Mesenchymal stem cell (in vitro differentiated cells and primary cell): ENCODE results near the gene CALML6.

Experiments used
- DNase-seq: peaks from one replicate; pipeline ENCODE4 v3.0.0-alpha.2; 2013
- H2AFZ ChIP-seq: one replicate; pipeline ENCODE4 v1.6.1; 2013; ENCODE audit warnings: low read depth, mild to moderate bottlenecking, control low read depth, inconsistent platforms, low read length, moderate library complexity
- H2AK5ac ChIP-seq: 2 replicates; pipeline ENCODE4 v1.6.1; 2013; ENCODE audit warnings: low read length, moderate library complexity, mild to moderate bottlenecking, inconsistent platforms; ENCODE audit not compliant: severe bottlenecking
- H2BK120ac ChIP-seq: one replicate; pipeline ENCODE4 v1.6.1; 2013; ENCODE audit warnings: low read depth, mild to moderate bottlenecking, inconsistent platforms, low read length, moderate library complexity
- H2BK12ac ChIP-seq, 2 experiments: one replicate each; pipeline ENCODE4 v1.6.1; 2013; ENCODE audit warnings: inconsistent platforms in 2 of 2, low read length in 2 of 2, mild to moderate bottlenecking in 2 of 2, moderate library complexity in 2 of 2, control low read depth in 1 of 2
- H2BK15ac ChIP-seq: one replicate; pipeline ENCODE4 v1.6.1; 2013; ENCODE audit warnings: mild to moderate bottlenecking, low read depth, inconsistent platforms; ENCODE audit not compliant: poor library complexity, severe bottlenecking
- H2BK5ac ChIP-seq: 2 replicates; pipeline ENCODE4 v1.6.1; 2013; ENCODE audit warnings: low read depth, mild to moderate bottlenecking, low read length, control low read depth, inconsistent platforms; ENCODE audit not compliant: poor library complexity, severe bottlenecking
- H3K14ac ChIP-seq, 2 experiments: one replicate each; pipeline ENCODE4 v1.6.1; 2013; ENCODE audit warnings: inconsistent platforms in 2 of 2, low read length in 2 of 2, control low read depth in 1 of 2, mild to moderate bottlenecking in 1 of 2, moderate library complexity in 1 of 2
- H3K18ac ChIP-seq, 2 experiments: one replicate each; pipeline ENCODE4 v1.6.1; 2013; ENCODE audit warnings: inconsistent platforms in 2 of 2, low read length in 2 of 2, control low read depth in 1 of 2, low read depth in 1 of 2, mild to moderate bottlenecking in 1 of 2
- H3K23ac ChIP-seq, 2 experiments: one replicate each; pipeline ENCODE4 v1.6.1; 2013; ENCODE audit warnings: inconsistent platforms in 2 of 2, low read length in 2 of 2, mild to moderate bottlenecking in 2 of 2, moderate library complexity in 2 of 2, control low read depth in 1 of 2
- H3K27ac ChIP-seq: 2 replicates; pipeline ENCODE4 v1.5.1; 2013; ENCODE audit warnings: mild to moderate bottlenecking, moderate library complexity, low read length, control low read depth, inconsistent platforms; ENCODE audit not compliant: poor library complexity, severe bottlenecking
- H3K27me3 ChIP-seq, 2 experiments: 2 replicates each; pipeline versions ENCODE4 v1.6.1 to v1.7.0; 2013; ENCODE audit warnings: low read length in 2 of 2, mild to moderate bottlenecking in 2 of 2, moderate library complexity in 2 of 2, control low read depth in 1 of 2, inconsistent platforms in 1 of 2; ENCODE audit not compliant: control insufficient read depth in 1 of 2, insufficient read depth in 1 of 2
- H3K36me3 ChIP-seq, 2 experiments: 2 replicates each; pipeline versions ENCODE4 v1.6.1 to v1.7.0; 2013; ENCODE audit warnings: low read length in 2 of 2, control low read depth in 1 of 2, inconsistent platforms in 1 of 2, low read depth in 1 of 2, mild to moderate bottlenecking in 1 of 2; ENCODE audit not compliant: insufficient read depth in 2 of 2, control insufficient read depth in 1 of 2
- H3K4ac ChIP-seq, 2 experiments: one replicate each; pipeline ENCODE4 v1.6.1; 2013; ENCODE audit warnings: inconsistent platforms in 2 of 2, low read length in 2 of 2, mild to moderate bottlenecking in 2 of 2, moderate library complexity in 2 of 2, control low read depth in 1 of 2, low read depth in 1 of 2
- H3K4me1 ChIP-seq: 2 replicates; pipeline ENCODE4 v1.6.1; 2013; ENCODE audit warnings: low read depth, low read length, control low read depth; ENCODE audit not compliant: control insufficient read depth, insufficient read depth
- H3K4me2 ChIP-seq: 2 replicates; pipeline ENCODE4 v1.6.1; 2013; ENCODE audit warnings: low read length, mild to moderate bottlenecking, inconsistent platforms; ENCODE audit not compliant: poor library complexity, severe bottlenecking
- H3K4me3 ChIP-seq, 2 experiments: 2 replicates each; pipeline versions ENCODE4 v1.5.1 to v1.7.0; 2013; ENCODE audit warnings: low read length in 2 of 2, mild to moderate bottlenecking in 2 of 2, control low read depth in 1 of 2, low read depth in 1 of 2; ENCODE audit not compliant: insufficient read depth in 1 of 2
- H3K79me1 ChIP-seq: replicated peaks from 2 replicates; pipeline ENCODE4 v1.6.1; 2013; ENCODE audit warnings: mild to moderate bottlenecking, control low read depth, low read length, inconsistent platforms; ENCODE audit not compliant: poor library complexity, severe bottlenecking
- H3K9ac ChIP-seq: 2 replicates; pipeline ENCODE4 v1.7.0; 2013; ENCODE audit warnings: mild to moderate bottlenecking, low read length, moderate library complexity
- H3K9me3 ChIP-seq: 2 replicates; pipeline ENCODE4 v1.7.0; 2013; ENCODE audit warnings: mild to moderate bottlenecking, low read length; ENCODE audit not compliant: control insufficient read depth
- H4K8ac ChIP-seq: one replicate; pipeline ENCODE4 v1.6.1; 2013; ENCODE audit warnings: inconsistent platforms, mild to moderate bottlenecking, low read length, moderate library complexity
- H4K91ac ChIP-seq: one replicate; pipeline ENCODE4 v1.6.1; 2013; ENCODE audit warnings: mild to moderate bottlenecking, low read length, inconsistent platforms
- WGBS: methylation state at CpG from one replicate; pipeline ENCODE4 v1.1.7; 2013; ENCODE audit warnings: mixed read lengths; 5-methylcytosine and 5-hydroxymethylcytosine counted together

The CALML6 gene

DNA sequence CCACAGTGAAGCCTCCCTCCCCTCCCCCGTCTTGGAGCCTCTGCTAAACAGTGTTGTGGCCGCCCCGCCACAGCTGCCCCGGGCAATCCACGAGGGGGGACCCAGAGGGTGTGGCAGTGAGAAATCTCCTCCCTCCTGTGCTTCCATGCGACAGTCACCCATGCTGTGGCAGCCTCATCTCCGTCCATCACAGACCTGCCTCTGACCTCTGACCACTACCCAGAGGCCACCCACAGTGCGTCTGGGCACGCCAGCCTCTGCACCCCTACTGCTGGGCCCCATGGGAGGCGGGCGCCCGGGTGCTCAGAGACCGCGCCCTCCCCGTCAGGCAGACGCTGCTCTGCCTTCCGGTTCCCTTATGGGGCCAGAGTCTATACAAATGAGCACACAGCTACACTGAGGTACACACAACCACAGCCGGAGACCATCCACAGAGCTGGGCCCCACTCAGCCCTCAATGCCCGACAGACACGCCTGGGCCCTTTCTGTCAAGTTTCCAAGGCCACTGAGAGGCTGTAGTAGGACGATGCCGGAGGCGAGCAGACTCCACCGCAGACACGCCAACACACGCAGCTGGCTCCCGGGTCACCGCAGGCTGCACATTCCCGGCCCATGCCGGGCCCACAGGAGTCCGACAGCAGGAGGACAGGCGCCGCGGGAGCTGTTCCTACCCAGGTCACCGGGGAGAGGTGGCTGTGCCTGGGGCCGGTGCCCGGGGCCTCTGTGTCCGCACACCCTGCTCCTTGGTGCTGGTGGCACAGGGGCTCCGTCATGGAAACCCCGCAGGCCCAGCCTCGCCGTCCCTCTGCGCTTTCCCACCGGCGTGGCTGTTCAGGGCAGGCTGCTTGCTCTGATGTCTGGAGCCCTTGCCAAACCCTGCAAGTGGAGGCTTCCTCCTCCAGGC, 27.9 kb downstream of the CALML6 start:
- WGBS, result 87% methylated on average over 45 of the region's 45 CpGs
- Histone ChIP-seq H2AK5ac (no peak overlapping the region), H2BK15ac (peak overlapping the region; percentile 29), H3K14ac (no peak overlapping the region), H3K9ac (no peak overlapping the region), H3K23ac (no peak overlapping the region), H2BK12ac (no peak overlapping the region), H3K4ac (no peak overlapping the region), H3K27ac (no peak overlapping the region), H3K9me3 (no peaks in the 10 kb centered on the region), H4K91ac (no peak overlapping the region), H3K4me3 (no peak overlapping the region), H3K79me1 (no peaks in the 10 kb centered on the region), H3K4me1 (peaks cover 8% of the 10 kb centered on the region), H3K36me3 (no peaks in the 10 kb centered on the region), H2AFZ (no peak overlapping the region), H2BK120ac (no peak overlapping the region), H2BK5ac (no peak overlapping the region), H3K18ac (no peak overlapping the region), H4K8ac (no peak overlapping the region), H3K27me3 (peaks cover 7 to 89% of the 10 kb centered on the region in 2 experiments), H3K4me2 (no peak overlapping the region)
- no peak for DNase-seq

DNA sequence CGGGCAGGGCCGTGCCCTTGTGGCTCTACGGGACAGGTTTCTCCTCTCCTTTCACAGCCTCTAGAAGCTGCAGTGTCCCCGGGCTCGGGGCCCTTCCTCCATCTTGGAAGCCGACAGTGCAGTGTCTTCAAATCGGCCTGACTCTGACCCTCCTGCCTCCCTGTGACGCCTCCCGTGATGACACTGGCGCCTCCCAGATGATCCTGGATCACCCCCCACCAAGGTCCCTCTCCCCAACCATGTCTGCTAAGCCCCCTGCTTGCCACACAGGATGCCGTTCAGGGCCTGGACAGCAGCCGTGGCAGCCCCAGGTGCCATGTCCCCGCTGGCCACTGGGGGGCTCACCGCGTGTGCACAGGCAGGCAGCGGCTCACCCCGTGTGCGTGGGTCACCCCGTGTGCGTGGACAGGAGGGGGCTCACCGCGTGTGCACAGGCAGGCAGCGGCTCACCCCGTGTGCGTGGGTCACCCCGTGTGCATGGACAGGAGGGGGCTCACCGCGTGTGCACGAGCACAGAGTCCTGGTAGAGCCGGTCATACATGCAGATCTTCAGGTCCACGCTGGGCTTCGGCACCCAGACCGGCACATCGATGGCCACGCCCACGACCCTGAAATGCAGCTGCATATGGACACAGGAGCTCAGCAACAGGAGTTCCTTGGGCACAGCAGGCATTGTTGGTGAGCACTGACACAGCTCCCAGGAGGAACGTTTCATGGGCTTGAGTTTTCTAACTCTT, 28.9 kb downstream of the CALML6 start:
- H3K27ac ChIP-seq, result no peak overlapping the region
- H2AFZ ChIP-seq, result peak overlapping the region; percentile 88
- no peaks in the 10 kb centered on the region for H3K36me3 ChIP-seq
- H2BK5ac ChIP-seq, result no peak overlapping the region
- no peak overlapping the region for H2AK5ac ChIP-seq
- H3K4me1 ChIP-seq, result peaks cover 8% of the 10 kb centered on the region
- H3K4me2 ChIP-seq, result peak overlapping the region; percentile 58
- H2BK120ac ChIP-seq, result no peak overlapping the region
- H3K9me3 ChIP-seq, result no peaks in the 10 kb centered on the region
- peak; percentile 41 for DNase-seq
- H3K27me3 ChIP-seq, result peaks cover 7 to 84% of the 10 kb centered on the region in 2 experiments
- WGBS, result 23% methylated on average over 37 of the region's 37 CpGs
- peak overlapping the region in 1 of 2 experiments; percentile 82 for H3K14ac ChIP-seq
- peak overlapping the region in 1 of 2 experiments; percentile 32 for H3K4me3 ChIP-seq
- H3K79me1 ChIP-seq, result no peaks in the 10 kb centered on the region
- H2BK15ac ChIP-seq, result no peak overlapping the region
- H4K8ac ChIP-seq, result no peak overlapping the region
- H3K23ac ChIP-seq, result no peak overlapping the region
- no peak overlapping the region for H3K4ac ChIP-seq
- H2BK12ac ChIP-seq, result no peak overlapping the region
- peak overlapping the region in 1 of 2 experiments; percentile 49 for H3K18ac ChIP-seq
- no peak overlapping the region for H4K91ac ChIP-seq
- no peak overlapping the region for H3K9ac ChIP-seq

DNA sequence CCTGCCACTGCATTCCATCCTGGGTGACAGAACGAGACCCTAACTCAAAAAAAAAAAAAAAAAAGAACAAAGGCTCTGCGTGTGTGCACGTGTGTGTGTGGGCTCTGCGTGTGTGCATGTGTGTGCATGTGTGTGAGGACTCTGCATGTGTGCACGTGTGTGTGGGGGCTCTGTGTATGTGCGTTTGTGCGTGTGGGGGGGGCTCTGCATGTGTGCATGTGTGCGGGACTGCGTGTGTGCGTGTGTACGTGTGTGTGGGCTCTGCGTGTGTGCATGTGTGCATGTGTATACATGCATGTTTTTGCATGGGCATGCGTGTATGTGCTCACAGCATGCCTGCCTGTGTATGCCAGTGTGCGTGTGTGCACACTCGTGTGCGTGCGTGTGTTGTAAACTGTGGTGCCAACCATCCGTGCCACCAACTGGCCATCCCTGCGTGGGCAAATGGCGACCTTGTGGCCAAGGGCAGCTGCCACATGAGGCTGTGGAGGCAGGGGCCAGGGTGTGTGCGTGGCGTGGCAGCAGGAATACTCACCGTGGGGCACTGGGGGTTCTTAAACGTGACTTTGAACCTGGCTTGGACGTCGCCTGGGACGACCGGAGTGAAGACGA, 30.8 kb downstream of the CALML6 start:
- no peak overlapping the region for H3K4ac ChIP-seq
- H3K9me3 ChIP-seq, result no peaks in the 10 kb centered on the region
- H3K79me1 ChIP-seq, result no peaks in the 10 kb centered on the region
- no peak overlapping the region for H3K4me2 ChIP-seq
- H2BK12ac ChIP-seq, result no peak overlapping the region
- no peak overlapping the region for H3K27ac ChIP-seq
- DNase-seq, result no peak
- H4K91ac ChIP-seq, result peak overlapping the region; percentile 69
- no peak overlapping the region for H3K9ac ChIP-seq
- H3K18ac ChIP-seq, result no peak overlapping the region
- H3K23ac ChIP-seq, result no peak overlapping the region
- H2BK15ac ChIP-seq, result no peak overlapping the region
- H2AFZ ChIP-seq, result no peak overlapping the region
- no peaks in the 10 kb centered on the region for H3K36me3 ChIP-seq
- 89% methylated on average over 29 of the region's 29 CpGs for WGBS
- H2BK120ac ChIP-seq, result no peak overlapping the region
- H3K27me3 ChIP-seq, result peaks cover 4 to 80% of the 10 kb centered on the region in 2 experiments
- H4K8ac ChIP-seq, result no peak overlapping the region
- H3K4me3 ChIP-seq, result no peak overlapping the region
- no peak overlapping the region for H2AK5ac ChIP-seq
- H2BK5ac ChIP-seq, result no peak overlapping the region
- H3K4me1 ChIP-seq, result peaks cover 8% of the 10 kb centered on the region
- no peak overlapping the region for H3K14ac ChIP-seq

DNA sequence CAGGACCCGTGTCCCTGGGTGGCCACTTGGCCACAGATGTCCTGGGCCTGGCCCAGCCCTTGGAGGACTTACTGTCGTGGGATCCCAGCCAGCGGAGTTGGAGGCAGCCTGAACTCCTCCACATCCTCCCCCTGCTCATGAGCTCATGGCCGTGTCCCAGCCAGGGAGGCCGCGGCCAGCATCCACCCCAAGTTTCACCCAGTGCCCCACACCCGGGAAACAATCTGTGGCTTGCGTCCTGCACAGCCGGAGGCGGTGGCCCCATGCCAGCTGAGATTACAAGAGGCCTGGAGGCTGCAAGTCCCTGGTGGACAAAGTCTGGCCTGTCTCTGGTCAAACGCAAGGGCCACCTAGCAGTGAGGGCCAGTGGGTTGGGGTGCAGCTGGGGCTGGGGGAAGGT, 31.5 kb downstream of the CALML6 start:
- Histone ChIP-seq H2BK15ac (no peak overlapping the region), H3K27ac (no peak overlapping the region), H2BK120ac (no peak overlapping the region), H3K9me3 (no peaks in the 10 kb centered on the region), H3K79me1 (no peaks in the 10 kb centered on the region), H2BK5ac (no peak overlapping the region), H3K14ac (no peak overlapping the region), H3K23ac (no peak overlapping the region), H3K9ac (no peak overlapping the region), H4K8ac (no peak overlapping the region), H3K36me3 (no peaks in the 10 kb centered on the region), H3K4me1 (peaks cover 8% of the 10 kb centered on the region), H3K4me2 (no peak overlapping the region), H2BK12ac (no peak overlapping the region), H2AFZ (no peak overlapping the region), H4K91ac (no peak overlapping the region), H3K27me3 (peaks cover 4 to 81% of the 10 kb centered on the region in 2 experiments), H3K4me3 (no peak overlapping the region), H2AK5ac (no peak overlapping the region), H3K4ac (no peak overlapping the region), H3K18ac (no peak overlapping the region)
- WGBS, result 86% methylated on average over 11 of the region's 11 CpGs
- DNase-seq, result no peak
